BLaER1 (cell line): ENCODE data around the gene ZNRF1.
A peak's percentile ranks its signal among the peaks of the same experiment; 100 is the strongest.
"Not testable (repeated sequence)": the region's sequence is repeated elsewhere in the genome, so short reads cannot be mapped to it uniquely, and the experiment has no call there.

Source experiments
- H3K27ac ChIP-seq: shearing (Covaris generic); formaldehyde crosslinking; 2 replicates; pipeline ENCODE4 v1.8.1; 2022
- H3K27me3 ChIP-seq: shearing (Covaris generic); formaldehyde crosslinking; 2 replicates; pipeline ENCODE4 v1.8.1; 2022
- H3K36me3 ChIP-seq: shearing (Covaris generic); formaldehyde crosslinking; 2 replicates; pipeline ENCODE4 v1.8.1; 2022
- H3K4me1 ChIP-seq: shearing (Covaris generic); formaldehyde crosslinking; 2 replicates; pipeline ENCODE4 v1.8.1; 2022
- H3K4me2 ChIP-seq: shearing (Covaris generic); formaldehyde crosslinking; 2 replicates; pipeline ENCODE4 v1.8.1; 2022
- H3K4me3 ChIP-seq: shearing (Covaris generic); formaldehyde crosslinking; 2 replicates; pipeline ENCODE4 v1.8.1; 2022
- H3K9ac ChIP-seq: shearing (Covaris generic); formaldehyde crosslinking; 2 replicates; pipeline ENCODE4 v1.8.1; 2022
- H3K9me3 ChIP-seq: shearing (Covaris generic); formaldehyde crosslinking; 2 replicates; pipeline ENCODE4 v1.8.1; 2022
- H4K20me1 ChIP-seq: shearing (Covaris generic); formaldehyde crosslinking; 2 replicates; pipeline ENCODE4 v1.8.1; 2022
- Cebpa-rat ChIP-seq: shearing (Covaris generic); IDR thresholded peaks from 2 replicates; pipeline ENCODE4 v1.8.1; 2022

The ZNRF1 gene

DNA sequence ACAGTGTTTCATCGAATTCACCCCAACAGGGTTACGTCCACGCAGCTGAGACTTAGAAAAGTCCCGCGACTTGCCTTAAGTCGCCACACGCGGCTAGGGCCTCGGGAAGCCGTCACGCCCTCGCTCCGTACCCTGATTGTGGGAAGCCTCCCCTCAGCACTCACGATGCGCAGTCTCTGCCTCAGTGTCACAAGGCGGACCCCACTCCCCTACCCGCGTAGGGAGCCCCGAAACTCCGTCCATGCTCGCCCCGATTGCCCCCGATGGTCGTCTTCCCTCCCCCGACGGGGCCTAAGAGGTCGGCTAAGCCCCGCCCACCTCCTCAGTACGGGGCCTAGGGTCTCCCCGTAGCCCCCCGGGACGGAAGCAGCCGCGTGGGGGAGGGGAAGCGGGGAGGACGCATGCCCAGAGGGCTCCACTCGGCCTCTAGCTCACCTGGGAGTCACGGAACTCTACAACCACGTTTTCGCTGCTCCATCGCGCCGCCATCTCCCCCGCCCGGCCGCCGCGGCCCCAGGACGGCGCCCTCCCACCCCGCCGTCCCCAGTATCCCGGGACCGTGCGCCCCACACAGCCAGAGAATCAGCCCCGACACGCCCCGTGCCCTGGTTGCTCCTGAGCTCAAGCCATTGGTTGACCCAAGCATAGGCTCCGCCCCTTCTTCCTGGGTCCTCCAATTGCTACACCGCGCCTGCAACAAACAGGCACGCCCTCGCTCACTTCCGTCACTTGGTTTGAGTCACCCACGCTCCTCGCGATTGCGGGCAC lies 14.1 kb upstream of the ZNRF1 start, which contains the start of gene WDR59:
TSS of gene WDR59 (minus strand) at position 595 of the 768 bp plus-strand sequence. CDS start at position 489, 106 bp downstream.
- no peak for TF ChIP-seq Cebpa-rat
- H3K9ac ChIP-seq = peak within 1 kb of the TSS; percentile 88
- peaks cover 31% of the 10 kb centered on the region for H3K4me1 ChIP-seq
- peaks cover 17% of the 10 kb centered on the region for H4K20me1 ChIP-seq
- peak within 1 kb of the TSS; percentile 88 for H3K4me2 ChIP-seq
- H3K4me3 ChIP-seq = peak within 1 kb of the TSS; percentile 87
- no peaks in the 10 kb centered on the region for H3K27me3 ChIP-seq
- H3K36me3 ChIP-seq = peaks cover 4% of the 10 kb centered on the region; the same call in 1 of the 2 replicates
- peak within 1 kb of the TSS; percentile 86 for H3K27ac ChIP-seq
- H3K9me3 ChIP-seq = no peaks in the 10 kb centered on the region

DNA sequence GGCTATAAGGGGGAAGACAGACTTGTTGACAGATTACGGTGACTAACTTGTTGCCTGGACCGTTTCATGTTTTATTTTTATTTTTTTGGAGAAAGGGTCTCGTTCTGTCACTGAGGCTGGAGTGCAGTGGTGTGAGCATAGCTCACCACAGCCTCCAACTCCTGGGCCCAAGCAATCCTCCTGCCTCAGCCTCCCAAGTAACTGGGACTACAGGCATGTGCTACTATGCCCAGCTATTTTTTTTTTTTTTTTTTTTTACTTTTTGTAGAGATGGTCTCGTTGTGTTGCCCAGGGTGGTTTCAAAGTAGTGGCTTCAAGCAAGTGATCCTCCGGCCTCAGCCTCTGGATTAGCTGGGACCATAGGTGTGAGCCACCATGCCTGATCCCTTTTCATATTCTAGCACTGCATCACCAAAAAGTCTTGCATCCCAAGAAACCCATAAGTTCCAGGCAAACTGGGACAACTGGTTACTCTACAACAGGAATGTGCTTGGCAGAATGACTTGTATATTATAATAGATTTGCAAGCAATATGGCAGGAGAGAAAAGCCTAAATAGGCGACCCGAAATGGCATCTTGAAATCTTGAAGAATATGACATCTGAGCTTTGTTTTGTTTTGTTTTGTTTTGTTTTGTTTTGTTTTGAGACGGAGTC lies 11.7 kb upstream of the ZNRF1 start:
- no peak overlapping the region for H3K4me3 ChIP-seq
- peaks cover 15% of the 10 kb centered on the region for H4K20me1 ChIP-seq
- no peak overlapping the region for H3K4me2 ChIP-seq
- no peaks in the 10 kb centered on the region for H3K27me3 ChIP-seq
- no peaks in the 10 kb centered on the region for H3K9me3 ChIP-seq
- H3K36me3 ChIP-seq = no peaks in the 10 kb centered on the region
- no peak overlapping the region for H3K9ac ChIP-seq
- H3K27ac ChIP-seq = no peak overlapping the region
- H3K4me1 ChIP-seq = peaks cover 31% of the 10 kb centered on the region
- TF ChIP-seq Cebpa-rat = no peak

DNA sequence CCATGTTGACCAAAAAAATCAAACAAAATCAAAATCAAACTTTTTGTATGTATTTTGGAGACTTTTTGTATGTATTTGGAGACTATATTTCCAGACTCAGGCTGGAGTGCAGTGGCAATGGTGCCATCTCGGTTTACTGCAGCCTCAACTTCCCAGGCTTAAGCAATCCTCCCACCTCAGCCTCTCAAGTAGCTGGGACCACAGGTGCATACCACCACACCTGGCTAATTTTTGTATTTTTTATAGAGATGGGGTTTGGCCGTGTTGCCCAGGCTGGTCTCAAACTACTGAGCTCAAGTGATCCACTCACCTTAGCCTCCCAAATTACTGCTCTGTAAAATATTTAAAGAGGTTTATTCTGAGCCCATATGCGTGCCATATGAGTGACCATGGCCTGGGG lies 9.0 kb upstream of the ZNRF1 start:
- not testable (repeated sequence) for H3K27me3 ChIP-seq, H3K4me1 ChIP-seq, H3K27ac ChIP-seq, H3K36me3 ChIP-seq, H3K4me3 ChIP-seq, H4K20me1 ChIP-seq, H3K9ac ChIP-seq, H3K4me2 ChIP-seq, H3K9me3 ChIP-seq

DNA sequence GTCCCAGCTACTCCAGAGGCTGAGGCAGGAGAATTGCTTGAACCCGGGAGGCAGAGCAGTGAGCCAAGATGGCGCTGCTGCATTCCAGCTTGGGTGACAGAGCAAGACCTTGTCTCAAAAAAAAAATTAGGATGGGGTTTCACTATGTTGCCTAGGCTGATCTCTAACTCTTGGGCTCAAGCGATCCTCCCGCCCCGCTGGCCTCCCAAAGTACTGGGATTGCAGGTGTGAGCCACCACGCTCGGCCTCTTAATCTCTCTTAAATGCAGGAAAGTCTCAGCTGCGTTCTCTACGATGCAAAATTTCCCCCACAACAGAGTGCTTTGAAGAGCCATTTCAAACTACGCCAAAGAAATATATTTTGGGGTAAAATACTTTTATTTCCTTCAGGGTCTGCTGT lies 8.0 kb upstream of the ZNRF1 start:
- Histone ChIP-seq H3K27ac (no peak overlapping the region), H4K20me1 (no peaks in the 10 kb centered on the region)

DNA sequence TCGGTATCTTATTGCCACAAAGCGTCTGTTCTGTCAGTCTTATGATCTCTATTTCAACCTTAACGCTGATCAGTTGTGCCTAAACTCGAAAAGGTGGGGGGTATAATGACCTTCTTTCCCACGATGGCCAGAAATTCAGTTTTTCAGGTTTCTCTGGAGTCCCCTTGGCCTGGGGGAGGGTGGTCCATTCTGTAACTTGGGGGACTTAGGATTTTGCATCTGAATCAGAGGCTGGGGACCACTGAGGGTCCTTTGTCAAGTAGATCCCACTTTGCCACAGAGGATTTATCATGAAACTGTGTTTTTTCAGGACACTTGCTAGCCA lies 7.6 kb upstream of the ZNRF1 start:
- no peak overlapping the region for H3K27ac ChIP-seq
- H3K36me3 ChIP-seq = no peaks in the 10 kb centered on the region
- H3K4me2 ChIP-seq = no peak overlapping the region
- H3K9me3 ChIP-seq = no peaks in the 10 kb centered on the region
- H4K20me1 ChIP-seq = no peaks in the 10 kb centered on the region
- TF ChIP-seq Cebpa-rat = no peak
- H3K4me3 ChIP-seq = no peak overlapping the region
- 0 out of 2 replicates have a peak, but pooled peaks cover 9% of the 10 kb centered on the region for H3K4me1 ChIP-seq
- no peaks in the 10 kb centered on the region for H3K27me3 ChIP-seq
- H3K9ac ChIP-seq = no peak overlapping the region

More for the DNA sequence above, 8.0 kb upstream of the ZNRF1 start:
- Histone ChIP-seq H3K36me3 (no peaks in the 10 kb centered on the region), H3K9ac (no peak overlapping the region), H3K4me3 (no peak overlapping the region), H3K4me1 (0 out of 2 replicates have a peak, but pooled peaks cover 9% of the 10 kb centered on the region), H3K27me3 (no peaks in the 10 kb centered on the region), H3K9me3 (no peaks in the 10 kb centered on the region), H3K4me2 (no peak overlapping the region)
- no peak for TF ChIP-seq Cebpa-rat

DNA sequence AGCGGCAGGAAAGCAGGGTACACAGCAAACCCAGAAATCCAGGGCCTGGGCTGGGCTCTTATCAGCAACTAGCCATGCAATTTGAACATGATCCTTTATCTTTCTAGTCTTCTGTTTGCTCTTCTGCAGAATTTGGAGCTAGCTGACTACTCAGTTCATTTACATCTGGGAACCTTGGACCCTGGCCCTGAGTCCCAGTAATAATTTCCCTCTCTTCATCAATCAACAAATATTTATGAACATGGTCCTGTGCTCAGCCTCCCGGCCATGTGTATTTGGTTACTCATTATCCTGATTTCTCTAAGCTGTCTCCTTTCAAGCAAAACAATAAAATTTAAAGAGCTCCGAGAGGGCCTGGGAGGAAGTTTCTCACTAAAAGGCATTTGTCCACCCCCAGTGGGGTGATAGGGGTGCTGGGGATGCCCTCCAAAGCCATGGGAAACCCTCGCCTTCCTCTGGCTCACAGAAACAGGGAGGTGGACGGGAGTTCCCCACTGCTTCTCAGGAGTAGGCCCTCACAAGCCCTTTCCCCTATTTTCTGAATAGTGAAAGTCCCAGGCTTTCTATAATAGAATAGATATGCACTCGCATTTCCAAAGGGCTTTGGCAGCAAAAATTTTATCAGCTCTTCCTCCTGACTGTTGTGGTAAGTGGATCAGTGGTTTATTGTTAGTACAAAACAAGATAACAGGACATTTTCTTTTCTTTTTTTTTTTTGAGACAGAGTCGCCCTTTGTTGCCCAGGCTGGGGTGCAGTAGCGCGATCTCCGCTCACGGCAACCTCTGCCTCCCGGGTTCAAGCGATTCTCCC lies 7.0 kb upstream of the ZNRF1 start:
- Histone ChIP-seq H3K4me2 (no peak overlapping the region), H3K36me3 (no peaks in the 10 kb centered on the region), H3K9me3 (no peaks in the 10 kb centered on the region), H3K27ac (no peak overlapping the region), H3K4me1 (0 out of 2 replicates have a peak, but pooled peaks cover 9% of the 10 kb centered on the region), H4K20me1 (no peaks in the 10 kb centered on the region), H3K27me3 (no peaks in the 10 kb centered on the region), H3K4me3 (no peak overlapping the region), H3K9ac (no peak overlapping the region)
- no peak for TF ChIP-seq Cebpa-rat

DNA sequence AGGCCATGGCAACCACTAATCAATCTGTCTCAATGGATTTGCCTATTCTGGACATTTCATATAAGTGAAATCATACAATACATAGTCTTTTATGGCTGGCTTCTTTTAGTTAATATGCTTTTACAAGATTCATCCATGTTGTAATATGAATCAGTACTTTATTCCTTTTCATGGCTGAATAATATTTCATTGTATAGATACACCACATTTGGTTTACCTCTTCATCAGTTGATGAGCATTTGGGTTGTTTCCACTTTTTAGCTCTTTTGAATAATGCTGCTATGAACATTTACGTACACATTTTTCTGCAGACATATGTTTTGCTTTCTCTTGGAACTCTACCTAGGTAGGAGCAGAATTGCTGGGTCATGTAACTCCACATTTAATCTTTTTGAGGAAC lies 2.8 kb upstream of the ZNRF1 start:
- Histone ChIP-seq H3K36me3 (no peaks in the 10 kb centered on the region), H3K9ac (no peak overlapping the region), H3K9me3 (no peaks in the 10 kb centered on the region), H4K20me1 (peaks cover 17% of the 10 kb centered on the region), H3K4me1 (peaks cover 8% of the 10 kb centered on the region), H3K27ac (no peak overlapping the region), H3K27me3 (no peaks in the 10 kb centered on the region), H3K4me2 (no peak overlapping the region), H3K4me3 (no peak overlapping the region)
- no peak for TF ChIP-seq Cebpa-rat

DNA sequence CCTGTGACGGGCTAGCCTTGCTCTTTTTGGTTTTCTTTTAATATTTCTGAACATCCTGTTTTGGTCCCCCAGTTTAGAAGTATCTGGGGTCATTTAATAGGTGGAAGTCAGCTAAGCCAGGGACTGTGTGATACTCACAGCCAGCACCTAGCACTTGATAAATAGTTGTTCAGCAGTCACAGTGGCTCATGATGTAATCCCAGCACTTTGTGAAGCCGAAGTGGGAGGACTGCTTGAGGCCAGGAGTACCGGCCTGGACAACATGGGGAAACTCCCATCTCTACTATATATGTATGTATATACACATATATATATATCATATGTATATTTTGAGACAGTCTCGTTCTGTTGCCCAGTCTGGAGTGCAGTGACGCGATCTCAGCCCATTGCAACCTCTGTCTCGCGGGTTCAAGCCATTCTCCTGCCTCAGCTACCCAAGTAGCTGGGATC lies 1.8 kb upstream of the ZNRF1 start:
- peaks cover 18% of the 10 kb centered on the region for H3K4me1 ChIP-seq
- no peak overlapping the region for H3K27ac ChIP-seq
- no peak for TF ChIP-seq Cebpa-rat
- H3K27me3 ChIP-seq = no peaks in the 10 kb centered on the region
- no peak overlapping the region for H3K4me2 ChIP-seq
- H3K4me3 ChIP-seq = no peak overlapping the region
- peaks cover 28% of the 10 kb centered on the region for H4K20me1 ChIP-seq
- H3K9me3 ChIP-seq = no peaks in the 10 kb centered on the region
- no peaks in the 10 kb centered on the region for H3K36me3 ChIP-seq
- no peak overlapping the region for H3K9ac ChIP-seq

DNA sequence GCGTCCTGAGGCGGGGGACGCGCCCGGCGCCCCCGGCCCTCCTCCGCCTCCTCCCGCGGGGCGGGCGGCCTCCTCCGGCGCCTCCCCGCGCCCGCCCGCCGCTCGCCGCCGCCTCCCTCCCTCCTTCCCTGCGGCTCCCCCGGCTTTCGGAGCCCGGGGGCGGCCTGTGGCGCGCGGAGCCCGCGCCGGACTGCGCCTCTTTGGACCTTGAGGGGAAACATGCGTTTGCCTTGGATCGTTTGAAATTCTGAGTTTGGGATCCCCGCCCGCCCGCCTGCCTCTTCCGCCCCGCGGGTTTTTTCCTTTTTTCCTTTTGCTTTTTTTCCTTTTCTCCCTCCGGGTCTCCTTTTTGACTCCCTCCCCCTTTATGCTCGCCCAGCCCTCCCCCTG lies 390 bp downstream of the ZNRF1 start:
- Histone ChIP-seq H3K4me2 (peak overlapping the region; percentile 97), H3K4me1 (peaks cover 40% of the 10 kb centered on the region), H3K36me3 (peaks cover 12% of the 10 kb centered on the region), H3K9me3 (no peaks in the 10 kb centered on the region), H3K4me3 (peak overlapping the region; percentile 99), H3K27ac (peak overlapping the region; percentile 99), H3K9ac (peak overlapping the region; percentile 99), H4K20me1 (peaks cover 49% of the 10 kb centered on the region), H3K27me3 (no peaks in the 10 kb centered on the region)
- no peak for TF ChIP-seq Cebpa-rat
